Measurements from ENCODE around the gene VSTM2L. TPM values are rescaled to one million over a fixed set of nuclear protein-coding genes. Genes with fewer than 3 reads are reported as not detected.

Gene VSTM2L
- total RNA-seq, 4 donors from 2014 or later: 7.5 to 11.7 (median 10.1) TPM

GRCh38 chr20:37929683-37930014 lies 26.7 kb downstream of the VSTM2L start:
- DNase-seq (ENCODE audit: extremely low spot score): no peak
- no peak overlapping the region for H3K4me3 ChIP-seq
- WGBS: 81% methylated on average over 4 of the region's 4 CpGs
- intact Hi-C loops (cut with DNase I): no loop called here
- H3K36me3 ChIP-seq: no peaks in the 10 kb centered on the region
- no peaks in the 10 kb centered on the region for H3K4me1 ChIP-seq
- no peak for TF ChIP-seq POLR2A (IDR thresholded peaks at IDR 0.05; ENCODE audit: low read depth)
- TF ChIP-seq POLR2AphosphoS5 (IDR thresholded peaks at IDR 0.05): no peak
- no peak for TF ChIP-seq CTCF (IDR thresholded peaks at IDR 0.05)
- no peak for TF ChIP-seq EP300 (IDR thresholded peaks at IDR 0.05)
- H3K27me3 ChIP-seq: no peaks in the 10 kb centered on the region
- no peaks in the 10 kb centered on the region for H3K9me3 ChIP-seq
- no peak overlapping the region for H3K27ac ChIP-seq (replicated peaks in 1 of 4)

GRCh38 chr20:37931153-37931922 lies 28.4 kb downstream of the VSTM2L start:
- H3K36me3 ChIP-seq: no peaks in the 10 kb centered on the region
- H3K9me3 ChIP-seq: no peaks in the 10 kb centered on the region
- H3K27ac ChIP-seq (replicated peaks in 1 of 4): no peak overlapping the region
- no peak for DNase-seq (ENCODE audit: extremely low spot score)
- H3K4me1 ChIP-seq: no peaks in the 10 kb centered on the region
- intact Hi-C loops (cut with DNase I): no loop called here
- 79% methylated on average over 22 of the region's 27 CpGs for WGBS
- H3K27me3 ChIP-seq: no peaks in the 10 kb centered on the region
- TF ChIP-seq CTCF (IDR thresholded peaks at IDR 0.05): no peak
- TF ChIP-seq POLR2A (IDR thresholded peaks at IDR 0.05; ENCODE audit: low read depth): no peak
- no peak for TF ChIP-seq POLR2AphosphoS5 (IDR thresholded peaks at IDR 0.05)
- no peak for TF ChIP-seq EP300 (IDR thresholded peaks at IDR 0.05)
- no peak overlapping the region for H3K4me3 ChIP-seq

GRCh38 chr20:37932074-37932473 lies 29.1 kb downstream of the VSTM2L start:
- Histone ChIP-seq H3K27ac (replicated peaks in 1 of 4) (no peak overlapping the region), H3K4me3 (no peak overlapping the region), H3K4me1 (no peaks in the 10 kb centered on the region), H3K36me3 (no peaks in the 10 kb centered on the region), H3K27me3 (no peaks in the 10 kb centered on the region), H3K9me3 (no peaks in the 10 kb centered on the region)
- WGBS: 85% methylated on average over 8 of the region's 8 CpGs
- TF ChIP-seq POLR2AphosphoS5 (IDR thresholded peaks at IDR 0.05): no peak
- TF ChIP-seq EP300 (IDR thresholded peaks at IDR 0.05): no peak
- no peak for TF ChIP-seq CTCF (IDR thresholded peaks at IDR 0.05)
- no peak for TF ChIP-seq POLR2A (IDR thresholded peaks at IDR 0.05; ENCODE audit: low read depth)
- no peak for DNase-seq (ENCODE audit: extremely low spot score)
- intact Hi-C loops (cut with DNase I): no loop called here

- no peaks in the 10 kb centered on the region for H3K9me3 ChIP-seq
- intact Hi-C loops (cut with DNase I): no loop called here
- H3K27me3 ChIP-seq: no peaks in the 10 kb centered on the region
- no peaks in the 10 kb centered on the region for H3K4me1 ChIP-seq
- no peak for TF ChIP-seq EP300 (IDR thresholded peaks at IDR 0.05)
- no peak for TF ChIP-seq POLR2AphosphoS5 (IDR thresholded peaks at IDR 0.05)
- no peak for TF ChIP-seq POLR2A (IDR thresholded peaks at IDR 0.05; ENCODE audit: low read depth)
- no peak for TF ChIP-seq CTCF (IDR thresholded peaks at IDR 0.05)
- no peak overlapping the region for H3K27ac ChIP-seq (replicated peaks in 1 of 4)
- H3K36me3 ChIP-seq: no peaks in the 10 kb centered on the region
- DNase-seq (ENCODE audit: extremely low spot score): no peak
- WGBS: 65% methylated on average over 4 of the region's 4 CpGs
- H3K4me3 ChIP-seq: no peak overlapping the region
Observed at GRCh38 chr20:37932919-37933318, 30.0 kb downstream of the VSTM2L start.
